GM23338 (cell line): ENCODE measurements around the gene SLC15A4. TPM values are rescaled to one million over a fixed set of nuclear protein-coding genes. Genes with fewer than 3 reads are reported as not detected.

Experiments used
- ATAC-seq: fragments of 200-7000 bp; cut with Tn5 transposase; 3 replicates; pipeline ENCODE4 v1.9.1; 2020
- DNase-seq: peaks from one replicate; pipeline ENCODE4 v3.0.0-alpha.2; 2015; ENCODE audit warnings: low spot score
- H2AFZ ChIP-seq: fragments of 200-600 bp; sonication (generic); 2 replicates; pipeline ENCODE4 v1.8.0; 2016; ENCODE audit warnings: antibody characterized with exemption, mild to moderate bottlenecking, moderate library complexity
- H3F3A ChIP-seq: fragments of 200-600 bp; sonication (generic); replicated peaks from 2 replicates; pipeline ENCODE4 v1.8.0; 2017; ENCODE audit warnings: antibody characterized with exemption, mixed run types, low read depth
- H3K27ac ChIP-seq: fragments of 200-600 bp; sonication (generic); 2 replicates; pipeline ENCODE4 v1.6.1; 2016; ENCODE audit warnings: low read depth
- H3K27me3 ChIP-seq: fragments of 200-600 bp; sonication (generic); 2 replicates; pipeline ENCODE4 v1.8.0; 2016; ENCODE audit warnings: mild to moderate bottlenecking, mixed run types, moderate library complexity; ENCODE audit not compliant: insufficient read depth
- H3K36me3 ChIP-seq: fragments of 200-600 bp; sonication (generic); 2 replicates; pipeline ENCODE4 v1.8.0; 2016; ENCODE audit warnings: mild to moderate bottlenecking; ENCODE audit not compliant: insufficient read depth
- H3K4me1 ChIP-seq: fragments of 200-600 bp; sonication (generic); 2 replicates; pipeline ENCODE4 v1.8.0; 2016; ENCODE audit warnings: mild to moderate bottlenecking, moderate library complexity; ENCODE audit not compliant: insufficient read depth
- H3K4me2 ChIP-seq: fragments of 200-600 bp; sonication (generic); 2 replicates; pipeline ENCODE4 v1.7.1; 2017; ENCODE audit warnings: mixed run types
- H3K4me3 ChIP-seq: fragments of 200-600 bp; sonication (generic); 2 replicates; pipeline ENCODE4 v1.6.1; 2016; ENCODE audit warnings: mixed run types
- H3K79me2 ChIP-seq: fragments of 200-600 bp; sonication (generic); replicated peaks from 2 replicates; pipeline ENCODE4 v1.8.0; 2017; ENCODE audit warnings: mild to moderate bottlenecking; ENCODE audit not compliant: insufficient read depth
- H3K9me2 ChIP-seq: fragments of 200-600 bp; sonication (generic); 2 replicates; pipeline ENCODE4 v1.8.0; 2017; ENCODE audit not compliant: insufficient read depth
- H4K20me1 ChIP-seq: fragments of 200-600 bp; sonication (generic); replicated peaks from 2 replicates; pipeline ENCODE4 v1.8.0; 2017; ENCODE audit warnings: mild to moderate bottlenecking; ENCODE audit not compliant: insufficient read depth
- H3K27ac Mint-ChIP-seq: 2 replicates; pipeline ENCODE4 v1.8.0; 2020; ENCODE audit warnings: inconsistent platforms, mild to moderate bottlenecking, moderate library complexity, mixed read lengths
- H3K27me3 Mint-ChIP-seq: 3 replicates; pipeline ENCODE4 v1.8.0; 2022; ENCODE audit warnings: low read depth, mild to moderate bottlenecking, moderate library complexity, mixed read lengths, inconsistent platforms; ENCODE audit not compliant: insufficient read depth, poor library complexity
- H3K36me3 Mint-ChIP-seq: 3 replicates; pipeline ENCODE4 v1.8.0; 2021; ENCODE audit warnings: low read depth, mild to moderate bottlenecking, inconsistent platforms, moderate library complexity, mixed read lengths
- H3K4me1 Mint-ChIP-seq: 3 replicates; pipeline ENCODE4 v1.8.0; 2020; ENCODE audit warnings: mild to moderate bottlenecking, inconsistent platforms, mixed read lengths
- H3K4me3 Mint-ChIP-seq: 3 replicates; pipeline ENCODE4 v1.8.0; 2021; ENCODE audit warnings: moderate library complexity, mild to moderate bottlenecking, inconsistent platforms, mixed read lengths
- H3K9me3 Mint-ChIP-seq: 3 replicates; pipeline ENCODE4 v1.8.0; 2020; ENCODE audit warnings: moderate library complexity, mild to moderate bottlenecking, inconsistent platforms, mixed read lengths
- CREB1 ChIP-seq: fragments of 250-450 bp; sonication (Bioruptor Pico); IDR thresholded peaks from 2 replicates; pipeline ENCODE4 v1.5.0; 2020; ENCODE audit warnings: low read depth, mild to moderate bottlenecking, moderate library complexity
- EZH2 ChIP-seq: fragments of 200-600 bp; sonication (generic); IDR thresholded peaks from one replicate; pipeline ENCODE4 v1.8.0; 2017; ENCODE audit warnings: antibody characterized with exemption, mild to moderate bottlenecking, low read depth; ENCODE audit not compliant: unreplicated experiment
- REST ChIP-seq: IDR thresholded peaks from one replicate; pipeline ENCODE4 v1.6.1; 2018; ENCODE audit warnings: antibody characterized with exemption; ENCODE audit not compliant: unreplicated experiment
- ZNF331 ChIP-seq: fragments of 250-450 bp; sonication (Bioruptor Pico); IDR thresholded peaks from 2 replicates; pipeline ENCODE4 v1.5.0; 2020; ENCODE audit warnings: low read depth, mild to moderate bottlenecking, moderate library complexity
- polyA plus RNA-seq: library from polyadenylated mRNA; unstranded; fragments of >200 nt; fragmentation: Nextera tagmentation; extraction: Ambion mirVana; gene quantifications from 2 replicates; pipeline ENCODE4 v1.2.1, GENCODE V29; 2016
- total RNA-seq: library from RNA; depleted of rRNA; stranded (reverse); fragments of >200 nt; shearing (Covaris generic); gene quantifications from 2 replicates; pipeline ENCODE4 v1.2.3, GENCODE V29; 2014
- TF ChIP-seq, protein P1 (sequence below): fragments of 250-450 bp; sonication (Bioruptor Pico); IDR thresholded peaks from 2 replicates; pipeline ENCODE4 v1.5.0; 2020; ENCODE audit warnings: mild to moderate bottlenecking, moderate library complexity

SLC15A4 gene
- total and polyA plus RNA-seq, 2 experiments from 2014 or later: 7.7 to 30.3 TPM

- TF ChIP-seq, protein P1, sequence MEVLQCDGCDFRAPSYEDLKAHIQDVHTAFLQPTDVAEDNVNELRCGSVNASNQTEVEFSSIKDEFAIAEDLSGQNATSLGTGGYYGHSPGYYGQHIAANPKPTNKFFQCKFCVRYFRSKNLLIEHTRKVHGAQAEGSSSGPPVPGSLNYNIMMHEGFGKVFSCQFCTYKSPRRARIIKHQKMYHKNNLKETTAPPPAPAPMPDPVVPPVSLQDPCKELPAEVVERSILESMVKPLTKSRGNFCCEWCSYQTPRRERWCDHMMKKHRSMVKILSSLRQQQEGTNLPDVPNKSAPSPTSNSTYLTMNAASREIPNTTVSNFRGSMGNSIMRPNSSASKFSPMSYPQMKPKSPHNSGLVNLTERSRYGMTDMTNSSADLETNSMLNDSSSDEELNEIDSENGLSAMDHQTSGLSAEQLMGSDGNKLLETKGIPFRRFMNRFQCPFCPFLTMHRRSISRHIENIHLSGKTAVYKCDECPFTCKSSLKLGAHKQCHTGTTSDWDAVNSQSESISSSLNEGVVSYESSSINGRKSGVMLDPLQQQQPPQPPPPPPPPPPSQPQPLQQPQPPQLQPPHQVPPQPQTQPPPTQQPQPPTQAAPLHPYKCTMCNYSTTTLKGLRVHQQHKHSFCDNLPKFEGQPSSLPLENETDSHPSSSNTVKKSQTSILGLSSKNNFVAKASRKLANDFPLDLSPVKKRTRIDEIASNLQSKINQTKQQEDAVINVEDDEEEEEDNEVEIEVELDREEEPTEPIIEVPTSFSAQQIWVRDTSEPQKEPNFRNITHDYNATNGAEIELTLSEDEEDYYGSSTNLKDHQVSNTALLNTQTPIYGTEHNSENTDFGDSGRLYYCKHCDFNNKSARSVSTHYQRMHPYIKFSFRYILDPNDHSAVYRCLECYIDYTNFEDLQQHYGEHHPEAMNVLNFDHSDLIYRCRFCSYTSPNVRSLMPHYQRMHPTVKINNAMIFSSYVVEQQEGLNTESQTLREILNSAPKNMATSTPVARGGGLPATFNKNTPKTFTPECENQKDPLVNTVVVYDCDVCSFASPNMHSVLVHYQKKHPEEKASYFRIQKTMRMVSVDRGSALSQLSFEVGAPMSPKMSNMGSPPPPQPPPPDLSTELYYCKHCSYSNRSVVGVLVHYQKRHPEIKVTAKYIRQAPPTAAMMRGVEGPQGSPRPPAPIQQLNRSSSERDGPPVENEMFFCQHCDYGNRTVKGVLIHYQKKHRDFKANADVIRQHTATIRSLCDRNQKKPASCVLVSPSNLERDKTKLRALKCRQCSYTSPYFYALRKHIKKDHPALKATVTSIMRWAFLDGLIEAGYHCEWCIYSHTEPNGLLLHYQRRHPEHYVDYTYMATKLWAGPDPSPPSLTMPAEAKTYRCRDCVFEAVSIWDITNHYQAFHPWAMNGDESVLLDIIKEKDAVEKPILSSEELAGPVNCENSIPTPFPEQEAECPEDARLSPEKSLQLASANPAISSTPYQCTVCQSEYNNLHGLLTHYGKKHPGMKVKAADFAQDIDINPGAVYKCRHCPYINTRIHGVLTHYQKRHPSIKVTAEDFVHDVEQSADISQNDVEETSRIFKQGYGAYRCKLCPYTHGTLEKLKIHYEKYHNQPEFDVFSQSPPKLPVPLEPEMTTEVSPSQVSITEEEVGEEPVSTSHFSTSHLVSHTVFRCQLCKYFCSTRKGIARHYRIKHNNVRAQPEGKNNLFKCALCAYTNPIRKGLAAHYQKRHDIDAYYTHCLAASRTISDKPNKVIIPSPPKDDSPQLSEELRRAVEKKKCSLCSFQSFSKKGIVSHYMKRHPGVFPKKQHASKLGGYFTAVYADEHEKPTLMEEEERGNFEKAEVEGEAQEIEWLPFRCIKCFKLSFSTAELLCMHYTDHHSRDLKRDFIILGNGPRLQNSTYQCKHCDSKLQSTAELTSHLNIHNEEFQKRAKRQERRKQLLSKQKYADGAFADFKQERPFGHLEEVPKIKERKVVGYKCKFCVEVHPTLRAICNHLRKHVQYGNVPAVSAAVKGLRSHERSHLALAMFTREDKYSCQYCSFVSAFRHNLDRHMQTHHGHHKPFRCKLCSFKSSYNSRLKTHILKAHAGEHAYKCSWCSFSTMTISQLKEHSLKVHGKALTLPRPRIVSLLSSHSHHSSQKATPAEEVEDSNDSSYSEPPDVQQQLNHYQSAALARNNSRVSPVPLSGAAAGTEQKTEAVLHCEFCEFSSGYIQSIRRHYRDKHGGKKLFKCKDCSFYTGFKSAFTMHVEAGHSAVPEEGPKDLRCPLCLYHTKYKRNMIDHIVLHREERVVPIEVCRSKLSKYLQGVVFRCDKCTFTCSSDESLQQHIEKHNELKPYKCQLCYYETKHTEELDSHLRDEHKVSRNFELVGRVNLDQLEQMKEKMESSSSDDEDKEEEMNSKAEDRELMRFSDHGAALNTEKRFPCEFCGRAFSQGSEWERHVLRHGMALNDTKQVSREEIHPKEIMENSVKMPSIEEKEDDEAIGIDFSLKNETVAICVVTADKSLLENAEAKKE (CRISPR knock-in tag): no peak
Observed at GRCh38 chr12:128794661-128795529, 28.9 kb downstream of the SLC15A4 start (continued).

GRCh38 chr12:128793701-128794100 is 30.1 kb downstream of the SLC15A4 start:
- Mint-ChIP-seq H3K27ac (no peak overlapping the region), H3K4me3 (no peak overlapping the region), H3K9me3 (peaks cover 96% of the 10 kb centered on the region), H3K36me3 (peaks cover 74% of the 10 kb centered on the region), H3K4me1 (peaks cover 4% of the 10 kb centered on the region; the same call in 1 of the 3 replicates), H3K27me3 (peaks cover 2% of the 10 kb centered on the region)
- Histone ChIP-seq H3K79me2 (no peaks in the 10 kb centered on the region), H3F3A (no peaks in the 10 kb centered on the region), H3K4me1 (no peaks in the 10 kb centered on the region), H3K27ac (no peak overlapping the region), H3K27me3 (no peaks in the 10 kb centered on the region), H3K36me3 (peaks cover 4% of the 10 kb centered on the region; the same call in 1 of the 2 replicates), H3K4me3 (no peak overlapping the region), H2AFZ (no peak overlapping the region), H3K9me2 (no peaks in the 10 kb centered on the region), H4K20me1 (no peaks in the 10 kb centered on the region), H3K4me2 (no peak overlapping the region)
- DNase-seq (no peak), ATAC-seq (no peak)
- no peak for TF ChIP-seq ZNF331 (CRISPR knock-in tag)
- no peak for TF ChIP-seq EZH2
- no peak for TF ChIP-seq REST
- no peak for TF ChIP-seq CREB1 (CRISPR knock-in tag)
